Muscle of leg (tissue), 11 donors: Measurements from ENCODE around the gene RNU1-3. TPM values are rescaled to one million over a fixed set of nuclear protein-coding genes. Genes with fewer than 3 reads are reported as not detected.
"Not testable (repeated sequence)": the region's sequence is repeated elsewhere in the genome, so short reads cannot be mapped to it uniquely, and the experiment has no call there.

ENCODE experiments used
- DNase-seq: peaks from one replicate; pipeline ENCODE4 v3.0.0; 2013
- H3K27ac ChIP-seq: one replicate; pipeline ENCODE4 v1.5.1; 2013; ENCODE audit warnings: mild to moderate bottlenecking, low read length, control low read depth
- H3K27me3 ChIP-seq: one replicate; pipeline ENCODE4 v1.6.1; 2013; ENCODE audit warnings: low read length; ENCODE audit not compliant: control insufficient read depth, insufficient read depth
- H3K36me3 ChIP-seq: one replicate; pipeline ENCODE4 v1.6.1; 2013; ENCODE audit warnings: low read length; ENCODE audit not compliant: control insufficient read depth, insufficient read depth
- H3K4me1 ChIP-seq: one replicate; pipeline ENCODE4 v1.6.1; 2013; ENCODE audit warnings: low read length; ENCODE audit not compliant: control insufficient read depth, insufficient read depth
- H3K4me3 ChIP-seq: one replicate; pipeline ENCODE4 v1.5.1; 2013; ENCODE audit warnings: low read length, control low read depth
- H3K9me3 ChIP-seq: replicated peaks from 2 replicates; pipeline ENCODE4 v1.6.1; 2013; ENCODE audit warnings: low read depth, low read length; ENCODE audit not compliant: control insufficient read depth
- WGBS: methylation state at CpG from one replicate; pipeline ENCODE4 v1.1.5; 2013; ENCODE audit warnings: missing lambda C conversion rate; ENCODE audit not compliant: insufficient coverage; 5-methylcytosine and 5-hydroxymethylcytosine counted together
- polyA plus RNA-seq, 8 donors: library from polyadenylated mRNA; unstranded; fragments of 120-200 nt; gene quantifications; one replicate each; pipeline versions ENCODE4 v1.2.1 to v1.2.3, GENCODE V29; 2013; ENCODE audit warnings: inconsistent platforms in 1 of 8, low replicate concordance in 1 of 8; ENCODE audit not compliant: insufficient read length in 8 of 8, insufficient read depth in 1 of 8
- total RNA-seq: library from RNA; stranded (reverse); fragments of 120-200 nt; gene quantifications from one replicate; pipeline ENCODE4 v1.2.4, GENCODE V29; 2013

Gene RNU1-3
- total and polyA plus RNA-seq, 9 donors, result 2,384 TPM; not detected in 8

- no CpG with 5 or more reads among the region's 2 CpGs for WGBS
- not testable (repeated sequence) for H3K4me1 ChIP-seq, H3K9me3 ChIP-seq, DNase-seq, H3K27ac ChIP-seq, H3K4me3 ChIP-seq, H3K36me3 ChIP-seq
- peaks cover 18% of the 10 kb centered on the region for H3K27me3 ChIP-seq
Observed at GRCh38 chr1:16684152-16684551, 17.4 kb upstream of the RNU1-3 start.

DNA sequence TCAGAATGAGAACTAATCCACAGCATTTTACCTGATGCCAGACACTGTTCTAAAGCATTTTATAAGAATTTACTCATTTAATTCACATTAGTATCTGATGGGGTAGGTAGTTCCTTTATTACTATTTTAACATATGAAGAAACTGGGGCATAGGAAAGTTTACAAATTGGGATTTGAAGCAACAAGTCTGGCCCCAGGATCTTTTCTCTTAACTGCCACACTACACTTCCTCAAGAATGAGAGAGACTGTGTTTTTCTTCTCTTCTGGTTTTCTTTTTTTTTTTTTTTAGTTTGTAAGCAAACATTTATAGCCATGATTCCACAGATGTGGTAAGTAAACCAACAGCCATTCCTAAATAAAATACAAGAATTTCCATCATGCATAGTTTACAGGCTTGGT is 16.1 kb upstream of the RNU1-3 start:
- H3K4me1 ChIP-seq, H3K36me3 ChIP-seq, H3K9me3 ChIP-seq, H3K4me3 ChIP-seq, H3K27ac ChIP-seq, DNase-seq: not testable (repeated sequence)
- H3K27me3 ChIP-seq, result peaks cover 25% of the 10 kb centered on the region

GRCh38 chr1:16680366-16680765 is 13.6 kb upstream of the RNU1-3 start:
- H3K27ac ChIP-seq, H3K36me3 ChIP-seq, DNase-seq, H3K4me1 ChIP-seq, H3K9me3 ChIP-seq, H3K4me3 ChIP-seq: not testable (repeated sequence)
- peaks cover 23% of the 10 kb centered on the region for H3K27me3 ChIP-seq
- 37% methylated on average over 7 of the region's 29 CpGs for WGBS

DNA sequence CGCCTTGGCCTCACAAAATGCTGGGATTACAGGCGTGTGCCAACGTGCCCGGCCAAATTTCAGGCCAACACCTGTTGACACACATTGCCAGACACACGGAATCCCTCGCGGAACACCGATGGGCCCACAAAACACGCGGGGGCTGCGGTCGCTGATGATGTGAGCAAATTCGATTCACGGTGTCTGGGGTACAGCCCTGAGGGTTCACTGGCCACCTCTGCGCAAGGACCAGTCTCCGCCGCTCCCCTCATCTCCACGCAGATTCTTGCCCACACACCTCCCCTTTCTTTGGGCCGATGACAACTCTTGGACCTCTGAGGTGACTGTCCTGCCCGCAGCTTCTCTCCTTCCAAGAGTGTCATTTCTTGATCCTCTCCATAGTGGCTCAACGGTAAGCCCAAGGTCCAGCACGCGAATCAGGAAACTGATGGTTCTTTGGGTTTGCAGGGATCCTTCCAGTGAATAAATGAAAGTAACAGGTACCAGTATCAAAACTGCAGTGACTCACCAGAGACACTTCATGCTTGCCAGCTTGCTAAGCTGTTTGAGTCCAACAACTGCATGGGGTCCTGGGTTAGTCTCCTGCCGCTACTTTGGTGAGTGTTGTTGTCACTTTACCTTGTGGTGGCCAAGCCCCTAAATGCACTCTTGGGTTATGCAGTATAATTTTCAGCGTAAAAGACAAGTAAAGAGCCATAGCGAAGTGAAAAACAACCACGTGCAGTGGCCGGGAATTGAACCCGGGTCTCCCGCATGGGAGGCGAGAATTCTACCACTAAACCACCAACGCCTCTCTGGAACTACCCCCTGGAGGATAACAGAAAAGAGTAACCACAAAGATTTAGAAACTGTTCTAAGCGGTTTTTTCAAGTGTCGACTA is 11.0 kb upstream of the RNU1-3 start:
- H3K27me3 ChIP-seq, result peaks cover 23% of the 10 kb centered on the region
- no peaks in the 10 kb centered on the region for H3K4me1 ChIP-seq
- no peak for DNase-seq
- H3K4me3 ChIP-seq, result no peak overlapping the region
- 89% methylated on average over 18 of the region's 34 CpGs for WGBS
- H3K36me3 ChIP-seq, result no peaks in the 10 kb centered on the region
- no peaks in the 10 kb centered on the region for H3K9me3 ChIP-seq
- H3K27ac ChIP-seq, result no peak overlapping the region

DNA sequence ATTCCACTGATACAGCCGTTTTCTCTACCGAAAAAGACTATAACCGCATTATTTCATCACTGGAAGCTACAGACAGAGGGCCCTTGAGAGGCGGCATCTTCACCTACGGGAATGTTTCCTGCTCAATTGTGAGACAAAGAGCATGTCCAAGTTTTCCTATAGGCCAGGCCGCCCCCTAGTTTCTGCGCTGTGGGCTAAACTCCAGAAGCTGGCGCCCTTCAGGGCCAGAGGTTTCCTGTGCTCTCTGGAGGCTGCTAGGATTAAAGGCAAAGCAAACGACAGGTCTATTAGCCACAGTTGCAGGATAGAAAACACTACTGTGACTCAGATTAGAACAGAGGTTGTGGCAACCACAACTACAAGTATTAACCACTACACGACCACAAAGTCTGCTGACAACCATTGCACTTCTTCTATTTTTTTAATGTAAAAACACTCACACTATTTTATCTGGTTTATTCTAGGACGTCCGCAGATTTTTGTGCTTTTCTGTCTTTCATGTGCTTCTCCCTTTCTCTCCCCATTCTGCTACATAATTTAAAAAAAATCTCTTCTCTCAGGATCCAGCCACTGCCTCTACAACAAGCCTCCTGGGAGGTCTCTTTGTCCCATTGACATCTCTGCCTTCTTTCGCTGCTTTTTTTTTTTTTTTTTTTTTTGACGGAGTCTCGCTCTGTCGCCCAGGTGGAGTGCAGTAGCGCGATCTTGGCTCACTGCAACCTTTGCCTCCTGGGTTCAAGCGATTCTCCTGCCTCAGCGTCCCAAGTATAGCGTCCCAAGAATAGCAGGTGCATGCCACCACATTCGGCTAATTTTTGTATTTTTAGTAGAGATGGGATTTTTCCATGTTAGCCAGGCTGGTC is 10.1 kb upstream of the RNU1-3 start:
- H3K9me3 ChIP-seq, H3K27ac ChIP-seq, H3K36me3 ChIP-seq, DNase-seq, H3K4me3 ChIP-seq, H3K4me1 ChIP-seq: not testable (repeated sequence)
- peaks cover 23% of the 10 kb centered on the region for H3K27me3 ChIP-seq
- WGBS, result 63% methylated on average over 18 of the region's 22 CpGs

DNA sequence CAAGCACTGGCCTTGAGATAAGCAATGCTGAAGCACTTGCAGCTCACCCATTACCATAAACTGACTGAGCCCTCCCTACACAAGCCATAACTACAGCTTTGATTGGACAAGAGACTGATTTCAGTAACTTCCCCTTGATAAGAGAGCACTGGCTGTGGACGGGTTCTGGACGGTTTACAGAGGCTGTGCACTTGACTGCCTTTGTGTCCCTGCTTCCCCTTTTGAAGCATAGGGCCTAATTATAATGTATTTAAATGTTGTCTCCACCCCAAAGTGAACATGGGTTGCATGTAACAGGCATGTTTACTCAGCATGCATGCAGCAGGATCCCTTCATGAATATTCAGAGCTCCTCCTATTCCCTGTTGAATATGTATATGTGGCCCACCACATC is 8.4 kb upstream of the RNU1-3 start:
- H3K36me3 ChIP-seq, DNase-seq, H3K4me1 ChIP-seq, H3K4me3 ChIP-seq, H3K9me3 ChIP-seq, H3K27ac ChIP-seq: not testable (repeated sequence)
- no CpG with 5 or more reads among the region's 2 CpGs for WGBS
- H3K27me3 ChIP-seq, result peaks cover 20% of the 10 kb centered on the region

DNA sequence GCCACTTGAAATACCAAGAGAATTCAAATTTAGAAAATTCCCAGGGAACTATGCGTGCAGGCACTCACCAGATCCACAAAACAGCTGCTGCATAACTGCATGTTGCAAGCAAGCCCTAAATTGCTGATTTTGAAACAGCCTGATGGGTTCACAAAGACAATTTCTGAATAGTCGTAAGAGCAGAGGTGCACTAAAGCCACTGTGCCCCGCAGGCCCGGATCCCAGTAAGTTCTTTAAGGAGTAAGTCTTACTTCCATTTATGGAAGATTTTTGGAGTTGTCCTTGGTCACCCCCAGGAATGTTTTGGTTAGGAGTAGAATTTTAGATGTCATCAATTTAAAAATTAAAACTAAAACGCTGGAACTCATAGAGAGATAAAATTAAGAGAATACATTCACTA is 7.2 kb upstream of the RNU1-3 start:
- H3K27me3 ChIP-seq, result peaks cover 14% of the 10 kb centered on the region
- 13% methylated on average over 3 of the region's 5 CpGs for WGBS
- not testable (repeated sequence) for H3K27ac ChIP-seq

DNA sequence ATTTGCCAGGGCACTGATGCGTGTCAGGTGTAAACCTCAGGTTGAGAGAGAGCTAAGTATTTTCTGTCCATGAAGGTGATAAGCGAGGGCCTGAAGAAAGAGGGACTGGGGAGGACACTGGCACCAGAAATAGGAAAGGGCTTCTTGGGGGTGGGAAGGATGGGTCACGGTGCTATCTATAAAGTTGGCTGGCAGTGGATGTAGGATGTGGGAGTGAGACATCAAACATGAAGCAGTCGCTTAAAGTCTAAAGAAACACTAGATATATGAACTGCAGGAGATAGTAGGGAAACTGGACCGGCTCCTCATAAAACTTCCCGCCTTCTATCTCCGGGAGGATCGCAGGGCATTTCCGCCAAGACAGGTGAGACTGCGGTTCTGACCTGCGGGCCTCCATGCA is 912 bp downstream of the RNU1-3 start:
- H3K4me3 ChIP-seq, H3K4me1 ChIP-seq, H3K36me3 ChIP-seq, DNase-seq, H3K9me3 ChIP-seq, H3K27me3 ChIP-seq, H3K27ac ChIP-seq: not testable (repeated sequence)
- WGBS, result no CpG with 5 or more reads among the region's 11 CpGs

More for the DNA sequence above, 7.2 kb upstream of the RNU1-3 start:
- not testable (repeated sequence) for H3K9me3 ChIP-seq, H3K36me3 ChIP-seq, H3K4me3 ChIP-seq, DNase-seq, H3K4me1 ChIP-seq

- H3K4me3 ChIP-seq, result not testable (repeated sequence)
- no CpG with 5 or more reads among the region's 32 CpGs for WGBS
Observed at GRCh38 chr1:16658234-16658633, 8.5 kb downstream of the RNU1-3 start.

DNA sequence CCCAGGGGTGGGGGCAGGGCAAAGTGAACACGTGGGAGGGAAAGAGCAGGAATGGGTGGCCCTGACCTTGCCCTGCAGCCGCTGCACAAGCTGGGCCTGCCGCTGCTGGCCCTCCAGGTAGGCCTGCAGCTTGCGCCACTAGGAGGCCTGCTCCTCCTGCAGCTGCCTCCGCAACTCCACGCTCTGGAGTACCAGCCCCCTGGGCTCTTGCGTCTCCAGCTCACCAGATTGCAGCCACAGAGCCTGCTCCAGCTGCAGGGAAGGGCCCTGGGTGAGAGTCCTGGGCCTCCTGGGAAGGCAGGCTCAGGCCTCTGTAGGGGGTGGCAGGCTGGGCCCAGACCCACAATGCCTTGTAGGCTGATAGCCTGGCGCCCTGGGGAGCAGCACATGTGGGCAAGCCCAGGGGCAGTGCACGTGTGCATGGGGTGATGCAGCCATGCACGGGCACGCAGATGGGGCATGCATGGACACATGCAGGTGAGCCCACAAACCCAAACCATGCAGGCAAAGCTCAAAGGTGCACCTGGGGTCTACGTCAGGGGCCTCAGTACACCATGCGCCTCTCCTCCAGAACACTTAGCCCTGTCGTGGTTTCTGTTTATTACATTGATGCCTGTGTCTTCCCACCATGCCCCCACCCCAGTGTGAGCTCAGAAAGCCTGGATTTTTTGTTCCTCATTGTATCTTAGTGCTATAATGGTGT is 9.6 kb downstream of the RNU1-3 start:
- DNase-seq, H3K9me3 ChIP-seq, H3K4me1 ChIP-seq, H3K36me3 ChIP-seq, H3K27ac ChIP-seq, H3K27me3 ChIP-seq, H3K4me3 ChIP-seq: not testable (repeated sequence)
- WGBS, result no CpG with 5 or more reads among the region's 14 CpGs

More at GRCh38 chr1:16658234-16658633, 8.5 kb downstream of the RNU1-3 start:
- H3K9me3 ChIP-seq, H3K36me3 ChIP-seq, H3K27ac ChIP-seq, H3K27me3 ChIP-seq, H3K4me1 ChIP-seq, DNase-seq: not testable (repeated sequence)
